PFSK-1 (cell line): ENCODE data around the gene CELSR1.

Experiments used
- FOXP2 ChIP-seq: optimal IDR thresholded peaks from 2 replicates; pipeline ENCODE3; 2011; ENCODE audit warnings: borderline replicate concordance, control low read depth, inconsistent platforms; ENCODE audit not compliant: insufficient read depth; ENCODE audit errors: extremely low read length, extremely low read depth
- POLR2AphosphoS5 ChIP-seq: IDR thresholded peaks from 2 replicates; pipeline ENCODE4 v1.6.1; 2012; ENCODE audit warnings: low read depth, mild to moderate bottlenecking, control low read depth, low read length, moderate library complexity
- REST ChIP-seq, 2 experiments: IDR thresholded peaks; 2 replicates each; pipeline versions ENCODE4 v1.6.1 to v1.8.0; 2011 to 2012; ENCODE audit warnings: low read depth in 2 of 2, low read length in 2 of 2, control low read depth in 1 of 2, inconsistent platforms in 1 of 2, mild to moderate bottlenecking in 1 of 2, moderate library complexity in 1 of 2; ENCODE audit not compliant: insufficient read depth in 1 of 2
- SIN3A ChIP-seq: IDR thresholded peaks from 2 replicates; pipeline ENCODE4 v1.6.1; 2012; ENCODE audit warnings: mild to moderate bottlenecking, low read length, moderate library complexity, borderline replicate concordance; ENCODE audit not compliant: insufficient read depth
- TAF1 ChIP-seq: IDR thresholded peaks from 2 replicates; pipeline ENCODE4 v1.6.1; 2012; ENCODE audit warnings: low read length, control low read depth, borderline replicate concordance; ENCODE audit not compliant: insufficient read depth

CELSR1 gene

GRCh38 chr22:46573781-46574437 is 36.5 kb upstream of the CELSR1 start:
- no peak for TF ChIP-seq SIN3A
- no peak for TF ChIP-seq FOXP2
- TF ChIP-seq TAF1 = no peak
- TF ChIP-seq POLR2AphosphoS5 = no peak
- TF ChIP-seq REST (IDR thresholded peaks at IDR 0.05; ENCODE audit: insufficient read depth in 1 of 2, low read depth in 2 of 2, low read length in 2 of 2) = no peak

GRCh38 chr22:46572911-46573780 is 35.7 kb upstream of the CELSR1 start:
- no peak for TF ChIP-seq REST (IDR thresholded peaks at IDR 0.05; ENCODE audit: insufficient read depth in 1 of 2, low read depth in 2 of 2, low read length in 2 of 2)
- TF ChIP-seq POLR2AphosphoS5 = no peak
- TF ChIP-seq FOXP2 = no peak
- no peak for TF ChIP-seq SIN3A
- TF ChIP-seq TAF1 = no peak

- TF ChIP-seq FOXP2 = no peak
- TF ChIP-seq TAF1 = no peak
- TF ChIP-seq REST (IDR thresholded peaks at IDR 0.05; ENCODE audit: insufficient read depth in 1 of 2, low read depth in 2 of 2, low read length in 2 of 2) = no peak
- no peak for TF ChIP-seq SIN3A
- TF ChIP-seq POLR2AphosphoS5 = no peak
These were observed 34.3 kb upstream of the CELSR1 start for GRCh38 chr22:46571642-46572250.

GRCh38 chr22:46569848-46570695 is 32.7 kb upstream of the CELSR1 start:
- TF ChIP-seq POLR2AphosphoS5 = no peak
- TF ChIP-seq REST (IDR thresholded peaks at IDR 0.05; ENCODE audit: insufficient read depth in 1 of 2, low read depth in 2 of 2, low read length in 2 of 2) = no peak
- TF ChIP-seq TAF1 = no peak
- no peak for TF ChIP-seq SIN3A
- TF ChIP-seq FOXP2 = no peak
